ENCODE data around the gene HNRNPDL.
"Not testable (repeated sequence)": the region's sequence is repeated elsewhere in the genome, so short reads cannot be mapped to it uniquely, and the experiment has no call there.

The HNRNPDL gene

GRCh38 chr4:82430193-82430963, at the start of gene HNRNPDL, which contains the start of gene ENOPH1:
Gene HNRNPDL, minus strand, starts transcription at chr4:82430462. Its CDS starts 772 bp downstream, at chr4:82429690.
Gene ENOPH1, plus strand, starts transcription at chr4:82430590. Its CDS starts 240 bp downstream, at chr4:82430830.
- peak; percentile 76 for DNase-seq (ENCODE audit: insufficient read length, low spot score)
- peak; percentile 97 for FAIRE-seq

- DNase-seq (ENCODE audit: insufficient read length, low spot score) (no peak), FAIRE-seq (no peak)
These were observed 49.3 kb upstream of the HNRNPDL start for GRCh38 chr4:82479562-82479961.

DNA sequence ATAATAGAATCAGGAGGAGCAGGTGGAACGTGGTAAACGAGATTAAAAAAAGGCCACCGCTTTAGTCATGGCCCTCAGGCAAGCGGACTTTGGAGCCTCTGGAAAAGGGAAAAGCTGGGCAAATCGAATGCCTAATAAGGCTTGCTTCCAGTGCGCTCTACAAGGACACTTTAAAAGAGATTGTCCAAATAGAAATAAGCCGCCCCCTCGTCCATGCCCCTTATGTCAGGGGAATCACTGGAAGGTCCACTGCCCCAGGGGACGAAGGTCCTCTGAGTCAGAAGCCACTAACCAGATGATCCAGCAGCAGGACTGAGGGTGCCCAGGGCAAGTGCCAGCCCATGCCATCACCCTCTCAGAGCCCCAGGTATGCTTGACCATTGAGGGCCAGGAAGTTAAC, 47.2 kb upstream of the HNRNPDL start:
- DNase-seq (ENCODE audit: insufficient read length, low spot score); FAIRE-seq: not testable (repeated sequence)

- not testable (repeated sequence) for DNase-seq (ENCODE audit: insufficient read length, low spot score); FAIRE-seq
These were observed 45.7 kb upstream of the HNRNPDL start for GRCh38 chr4:82475931-82476330.

- no peak for DNase-seq (ENCODE audit: insufficient read length, low spot score)
- FAIRE-seq: no peak
These were observed 43.4 kb upstream of the HNRNPDL start for GRCh38 chr4:82473621-82474164.

DNA sequence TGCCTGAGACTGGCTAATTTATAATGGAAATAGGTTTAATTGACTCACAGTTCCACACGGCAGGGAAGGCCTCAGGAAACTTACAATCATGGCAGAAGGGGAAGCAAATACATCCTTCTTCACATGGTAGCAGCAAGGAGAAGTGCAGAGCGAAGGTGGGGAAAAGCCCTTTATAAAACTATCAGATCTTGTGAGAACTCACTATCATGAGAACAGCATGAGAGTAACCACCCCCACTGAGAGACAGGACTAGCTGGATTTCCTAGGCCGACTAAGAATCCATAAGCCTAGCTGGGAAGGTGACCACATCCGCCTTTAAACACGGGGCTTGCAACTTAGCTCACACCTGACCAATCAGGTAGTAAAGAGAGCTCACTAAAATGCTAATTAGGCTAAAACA, 42.8 kb upstream of the HNRNPDL start:
- not testable (repeated sequence) for DNase-seq (ENCODE audit: insufficient read length, low spot score); FAIRE-seq

- no peak for FAIRE-seq
These were observed 39.6 kb upstream of the HNRNPDL start for GRCh38 chr4:82469791-82470345.

DNA sequence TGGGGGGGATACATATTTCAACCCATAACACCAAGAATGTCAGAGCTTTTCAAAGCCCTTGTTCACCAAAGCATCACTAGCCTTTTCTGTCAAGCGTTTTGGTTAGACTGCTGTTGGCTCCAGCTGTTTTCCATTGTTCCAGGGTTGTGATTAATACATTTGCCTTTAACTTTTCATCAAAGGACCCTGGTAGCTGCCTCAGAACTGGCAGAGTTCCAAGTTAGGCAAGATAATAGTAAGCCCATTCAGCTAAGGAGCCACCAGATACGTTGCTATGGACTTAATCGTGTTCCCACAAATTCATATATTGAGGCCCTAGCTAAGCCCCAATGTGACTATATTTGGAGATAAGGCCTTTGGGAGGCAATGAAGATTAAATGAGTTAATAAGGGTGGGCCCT, 37.2 kb upstream of the HNRNPDL start:
- FAIRE-seq: no peak
- DNase-seq (ENCODE audit: insufficient read length, low spot score): no peak

More at GRCh38 chr4:82469791-82470345, 39.6 kb upstream of the HNRNPDL start:
- DNase-seq (ENCODE audit: insufficient read length, low spot score): no peak

- FAIRE-seq (no peak), DNase-seq (ENCODE audit: insufficient read length, low spot score) (no peak)
These were observed 33.0 kb upstream of the HNRNPDL start for GRCh38 chr4:82463221-82463620.

GRCh38 chr4:82462415-82462831, 32.2 kb upstream of the HNRNPDL start:
- DNase-seq (ENCODE audit: insufficient read length, low spot score): peak; percentile 47
- no peak for FAIRE-seq

- no peak for FAIRE-seq
- no peak for DNase-seq (ENCODE audit: insufficient read length, low spot score)
These were observed 31.4 kb upstream of the HNRNPDL start for GRCh38 chr4:82461710-82462109.

DNA sequence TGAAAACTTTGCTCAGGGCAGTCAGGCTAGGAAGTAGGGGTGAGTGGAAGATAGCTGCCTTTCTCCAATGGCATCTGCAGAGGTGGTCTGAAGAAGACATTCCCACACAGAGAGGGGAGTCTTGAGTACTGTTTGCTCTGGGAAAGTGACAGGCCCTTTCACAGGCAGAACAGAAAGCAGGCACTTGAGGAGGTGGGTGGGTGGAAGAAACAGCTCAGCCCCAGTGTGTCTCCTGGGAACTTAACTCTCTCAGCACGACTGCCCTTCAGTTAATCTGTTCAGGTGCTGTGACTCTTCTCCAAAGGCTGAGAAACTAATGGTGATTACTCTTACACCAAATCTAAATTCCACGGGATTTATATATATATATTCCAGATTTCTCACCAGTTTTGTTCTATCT, 28.5 kb upstream of the HNRNPDL start:
- DNase-seq (ENCODE audit: insufficient read length, low spot score): no peak
- no peak for FAIRE-seq

DNA sequence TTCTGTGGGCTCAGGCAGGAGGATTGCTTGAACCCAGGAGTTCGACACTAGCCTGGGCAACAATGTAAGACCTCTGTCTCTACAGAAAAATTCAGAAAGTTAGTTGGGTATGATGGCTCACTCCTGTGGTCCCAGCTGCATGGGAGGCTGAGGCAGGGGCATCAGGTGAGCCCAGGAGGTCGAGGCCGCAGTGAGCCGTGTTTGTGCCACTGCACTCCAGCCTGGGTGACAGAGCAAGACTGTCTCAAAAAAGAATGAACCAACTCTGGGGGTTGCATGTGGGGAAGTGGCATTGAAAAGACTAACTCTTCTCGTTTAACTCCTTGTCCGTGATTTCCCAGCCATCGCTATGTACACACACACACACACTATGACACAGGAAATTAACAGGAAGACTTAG, 27.0 kb upstream of the HNRNPDL start:
- DNase-seq (ENCODE audit: insufficient read length, low spot score) (no peak), FAIRE-seq (no peak)

DNA sequence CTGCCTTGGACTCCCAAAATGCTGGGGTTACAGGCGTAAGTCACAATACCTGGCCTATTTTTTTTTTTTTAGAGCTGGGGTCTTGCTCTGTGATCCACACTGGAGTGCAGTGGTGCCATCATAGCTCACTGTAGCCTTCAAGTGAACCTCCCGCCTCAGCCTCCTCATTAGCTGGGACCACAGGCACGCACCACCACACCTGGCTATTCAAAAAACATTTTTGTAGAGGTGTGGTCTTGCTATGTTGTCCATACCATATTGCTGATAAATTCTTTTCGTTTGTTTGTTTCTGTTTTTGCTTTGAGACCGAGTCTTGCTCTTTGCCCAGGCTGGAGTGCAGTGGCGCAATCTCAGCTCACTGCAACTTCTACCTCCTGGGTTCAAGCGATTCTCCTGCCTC, 21.8 kb upstream of the HNRNPDL start:
- FAIRE-seq (no peak), DNase-seq (ENCODE audit: insufficient read length, low spot score) (no peak)

- DNase-seq (ENCODE audit: insufficient read length, low spot score): no peak
- no peak for FAIRE-seq
These were observed 20.9 kb upstream of the HNRNPDL start for GRCh38 chr4:82450966-82451755.

- FAIRE-seq (no peak), DNase-seq (ENCODE audit: insufficient read length, low spot score) (no peak)
These were observed 17.6 kb upstream of the HNRNPDL start for GRCh38 chr4:82447886-82448285.

DNA sequence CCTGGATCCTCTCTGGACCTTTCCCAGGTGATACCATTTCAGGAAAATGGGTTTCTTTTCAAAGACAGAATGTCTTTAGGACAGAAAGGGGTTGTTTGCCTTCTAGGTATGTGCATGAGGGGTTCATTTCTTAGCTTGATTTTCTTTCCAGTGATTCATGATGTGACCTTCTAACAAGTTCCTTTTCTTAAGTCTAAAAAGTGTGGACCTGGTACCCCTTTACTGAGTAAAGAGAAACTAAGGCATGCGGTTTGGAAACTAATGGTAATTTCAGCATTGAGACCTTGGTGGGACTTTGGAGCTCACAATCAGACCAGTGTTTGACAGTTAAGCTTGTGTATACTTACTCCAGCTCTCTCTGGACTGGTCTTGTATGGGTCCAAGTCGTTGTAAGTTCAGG, 8.8 kb upstream of the HNRNPDL start:
- FAIRE-seq: no peak

DNA sequence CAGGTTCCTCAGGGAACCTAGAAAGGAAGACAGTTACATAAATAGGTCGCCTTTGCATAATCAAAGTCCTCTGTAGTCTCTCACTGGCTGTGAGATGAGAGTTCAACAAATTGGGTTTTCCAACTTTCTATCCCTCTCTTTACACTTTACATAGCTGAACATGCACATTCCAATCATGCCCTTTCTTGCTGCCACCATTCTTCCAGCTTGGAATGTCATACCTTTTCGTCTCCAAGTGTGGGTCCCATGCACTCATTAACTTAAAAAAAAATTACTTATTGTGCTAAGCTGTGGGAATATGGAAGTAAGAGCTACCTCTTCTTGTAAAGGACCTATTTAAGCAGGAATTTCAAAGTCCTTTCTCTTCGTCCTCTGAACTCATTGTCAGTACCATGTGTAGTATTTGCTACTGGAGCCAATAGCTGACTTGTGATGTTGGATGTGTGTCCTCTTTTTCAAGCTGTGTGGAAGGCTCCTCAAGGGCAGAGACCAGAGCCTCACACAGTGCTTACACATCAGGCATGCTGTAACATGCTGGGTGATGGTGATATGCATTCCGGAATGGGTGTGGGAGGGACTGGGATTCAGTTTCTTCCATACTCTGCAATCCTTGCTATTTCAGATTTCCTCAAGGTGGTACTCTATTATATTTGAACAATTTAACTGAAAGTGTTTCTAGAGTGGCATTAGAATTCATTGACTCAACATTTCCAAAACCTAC, 7.2 kb upstream of the HNRNPDL start:
- FAIRE-seq (no peak), DNase-seq (ENCODE audit: insufficient read length, low spot score) (no peak)

More for the DNA sequence above, 8.8 kb upstream of the HNRNPDL start:
- DNase-seq (ENCODE audit: insufficient read length, low spot score): no peak

GRCh38 chr4:82436780-82437179, 6.5 kb upstream of the HNRNPDL start:
- DNase-seq (ENCODE audit: insufficient read length, low spot score) (no peak), FAIRE-seq (no peak)

GRCh38 chr4:82436130-82436529, 5.9 kb upstream of the HNRNPDL start:
- FAIRE-seq: no peak
- no peak for DNase-seq (ENCODE audit: insufficient read length, low spot score)
